A549 treated with DMSO at 1 μM for 4 hours (cell line): ENCODE results near the gene CDYL2. TPM values are rescaled to one million over a fixed set of nuclear protein-coding genes. Genes with fewer than 3 reads are reported as not detected.

Experiments
- total RNA-seq: library from RNA; stranded (reverse); fragments of 200-300 nt; extraction: Qiagen RNA extraction; gene quantifications from 5 replicates; pipeline ENCODE4 v1.2.3, GENCODE V29; 2022; ENCODE audit warnings: low read depth

The CDYL2 gene
- total RNA-seq, result 0.33 to 0.55 TPM (median 0.39 TPM) in 5 replicates

GRCh38 chr16:80804526-80805383, at the start of gene CDYL2:
Gene CDYL2 (minus strand): TSS chr16:80804598. CDS start chr16:80804173, 425 bp downstream.

Other genes with a start within 250 kb of the CDYL2 start
- gene CMC2, start 202.3 kb upstream of the CDYL2 start, total RNA-seq, result 120 to 149 TPM (median 134 TPM) in 5 replicates
- 69.2 to 116 TPM (median 72.9 TPM) in 5 replicates for gene CENPN, start 202.6 kb upstream of the CDYL2 start, total RNA-seq
- 29.2 to 38.5 TPM (median 36.0 TPM) in 5 replicates for gene ATMIN, start 231.2 kb upstream of the CDYL2 start, total RNA-seq